K562 (cell line): Measurements from ENCODE around the gene UQCRHL. TPM values are rescaled to one million over a fixed set of nuclear protein-coding genes. Genes with fewer than 3 reads are reported as not detected.

Source experiments
- CHD1 ChIP-seq: fragments of 200-600 bp; sonication (generic); IDR thresholded peaks from one replicate; pipeline ENCODE4 v1.6.1; 2012; ENCODE audit warnings: mild to moderate bottlenecking, moderate library complexity, low read length, inconsistent platforms
- ELF1 ChIP-seq: fragments of 200-800 bp; sonication (Bioruptor generic); IDR thresholded peaks from 2 replicates; pipeline ENCODE4 v1.6.1; 2016; ENCODE audit warnings: missing genetic modification characterization, missing compliant biosample characterization
- FOXJ3 ChIP-seq: sonication (generic); formaldehyde crosslinking; IDR thresholded peaks from 2 replicates; pipeline ENCODE4 v1.4.0; 2020; ENCODE audit warnings: mild to moderate bottlenecking, missing genetic modification reagents
- HMGXB4 ChIP-seq: sonication (generic); formaldehyde crosslinking; IDR thresholded peaks from 2 replicates; pipeline ENCODE4 v1.8.1; 2023; ENCODE audit warnings: mild to moderate bottlenecking, missing genetic modification reagents
- HOMEZ ChIP-seq: fragments of 250-450 bp; sonication (Bioruptor Pico); IDR thresholded peaks from 2 replicates; pipeline ENCODE4 v1.4.0; 2020; ENCODE audit warnings: mild to moderate bottlenecking, moderate library complexity
- ILF3 ChIP-seq: fragments of 450-650 bp; IDR thresholded peaks from 2 replicates; pipeline ENCODE4 v1.6.1; 2018; ENCODE audit warnings: antibody characterized with exemption, mild to moderate bottlenecking, moderate library complexity, borderline replicate concordance
- LEF1 ChIP-seq: fragments of 450-650 bp; IDR thresholded peaks from 2 replicates; pipeline ENCODE4 v1.6.1; 2016; ENCODE audit warnings: mild to moderate bottlenecking
- NFXL1 ChIP-seq: fragments of 450-650 bp; formaldehyde crosslinking; IDR thresholded peaks from 2 replicates; pipeline ENCODE4 v1.4.0; 2021; ENCODE audit warnings: mild to moderate bottlenecking
- PML ChIP-seq: IDR thresholded peaks from 2 replicates; pipeline ENCODE4 v1.6.1; 2012; ENCODE audit warnings: low read length, inconsistent platforms
- POLR2B ChIP-seq: fragments of 450-650 bp; IDR thresholded peaks from 2 replicates; pipeline ENCODE4 v1.6.1; 2018; ENCODE audit warnings: low read depth; ENCODE audit not compliant: partially characterized antibody
- POLR3A ChIP-seq: IDR thresholded peaks from 2 replicates; pipeline ENCODE4 v1.6.1; 2011; ENCODE audit warnings: borderline replicate concordance, mild to moderate bottlenecking, moderate library complexity; ENCODE audit not compliant: insufficient read length, insufficient read depth; ENCODE audit errors: extremely low read depth
- POU5F1 ChIP-seq: fragments of 150-350 bp; IDR thresholded peaks from 2 replicates; pipeline ENCODE4 v1.6.1; 2014; ENCODE audit warnings: borderline replicate concordance, low read length, low read depth, mild to moderate bottlenecking; ENCODE audit not compliant: partially characterized antibody
- RB1 ChIP-seq: fragments of 450-650 bp; IDR thresholded peaks from 2 replicates; pipeline ENCODE4 v1.6.1; 2017; ENCODE audit warnings: low read depth, mild to moderate bottlenecking
- RBM25 ChIP-seq: fragments of 200-400 bp; formaldehyde crosslinking; IDR thresholded peaks from 2 replicates; pipeline ENCODE4 v1.6.1; 2018; ENCODE audit warnings: low read length, low read depth, moderate library complexity; ENCODE audit not compliant: severe bottlenecking
- SAFB ChIP-seq: fragments of 200-400 bp; formaldehyde crosslinking; IDR thresholded peaks from 2 replicates; pipeline ENCODE4 v1.6.1; 2017; ENCODE audit warnings: low read depth, low read length, borderline replicate concordance
- TAL1 ChIP-seq: fragments of 450-650 bp; IDR thresholded peaks from 2 replicates; pipeline ENCODE4 v1.6.1; 2016; ENCODE audit warnings: mild to moderate bottlenecking
- THAP7 ChIP-seq: fragments of 250-450 bp; sonication (Bioruptor Pico); IDR thresholded peaks from 2 replicates; pipeline ENCODE4 v1.5.0; 2021
- TRIM24 ChIP-seq, 2 experiments: fragments of 450-650 bp; IDR thresholded peaks; 2 replicates each; pipeline ENCODE4 v1.6.1; 2016
- ZBTB49 ChIP-seq: sonication (generic); formaldehyde crosslinking; IDR thresholded peaks from 2 replicates; pipeline ENCODE4 v1.8.0; 2022; ENCODE audit warnings: missing genetic modification reagents, mild to moderate bottlenecking, borderline replicate concordance
- ZC3H11A ChIP-seq: IDR thresholded peaks from 2 replicates; pipeline ENCODE4 v1.6.1; 2012; ENCODE audit warnings: low read depth, low read length, improper control_type of control experiment
- ZNF24 ChIP-seq: fragments of 450-650 bp; IDR thresholded peaks from 2 replicates; pipeline ENCODE4 v1.6.1; 2016
- ZNF263 ChIP-seq: sonication (generic); formaldehyde crosslinking; IDR thresholded peaks from 2 replicates; pipeline ENCODE4 v1.8.0; 2022; ENCODE audit warnings: mild to moderate bottlenecking, missing genetic modification reagents, borderline replicate concordance
- ZNF324 ChIP-seq: fragments of 250-450 bp; sonication (Bioruptor Pico); IDR thresholded peaks from 2 replicates; pipeline ENCODE4 v1.4.0; 2020; ENCODE audit warnings: mild to moderate bottlenecking
- ZNF644 ChIP-seq: fragments of 200-800 bp; sonication (Bioruptor generic); IDR thresholded peaks from 2 replicates; pipeline ENCODE4 v1.6.1; 2016; ENCODE audit warnings: low read depth, missing genetic modification characterization, missing compliant biosample characterization
- polyA plus RNA-seq, 8 experiments: library from polyadenylated mRNA; depleted of rRNA in 4 of 8; stranded (reverse) in 5 of 8; unstranded in 3 of 8; fragments of >200 nt; fragmentation: Nextera tagmentation in 2 of 8; fragmentation: Illumina TruSeq in 1 of 8; extraction: Ambion mirVana in 2 of 8; extraction: Trizol in 1 of 8; gene quantifications; 2 replicates each; pipeline versions ENCODE4 v1.2.1 to v1.2.3, GENCODE V29; 2011 to 2014; ENCODE audit warnings: inconsistent platforms in 1 of 8, missing spikeins in 1 of 8
- total RNA-seq, 7 experiments: library from RNA; depleted of rRNA in 6 of 7; stranded (reverse); fragments of >200 nt in 6 of 7; fragmentation: Illumina TruSeq in 2 of 7; extraction: Trizol in 2 of 7; gene quantifications; 2 replicates each; pipeline versions ENCODE4 v1.2.1 to v1.2.3, GENCODE V29; 2011 to 2021; ENCODE audit warnings: low replicate concordance in 1 of 7

Gene UQCRHL
- total and polyA plus RNA-seq, 9 of the 15 experiments (the other 6 are each of a cell fraction or from before 2014, with no cell fraction given): 5.1 to 41.3 (median 21.8) TPM

GRCh38 chr1:15849775-15850324 lies 42.4 kb upstream of the UQCRHL start (continued):
- TF ChIP-seq HMGXB4 (CRISPR knock-in tag) (no peak), NFXL1 (no peak), FOXJ3 (CRISPR knock-in tag) (no peak), POLR2B (peak; percentile 51), ILF3 (no peak), ZC3H11A (peak; percentile 83; the same call in 1 of the 2 replicates), TAL1 (no peak), PML (0 out of 2 replicates have a peak, but pooled peaks have one; percentile 37), HOMEZ (CRISPR knock-in tag) (no peak), SAFB (no peak), ELF1 (no peak), POU5F1 (no peak), TRIM24 (IDR thresholded peaks at IDR 0.05) (peak in 1 of 2 experiments; percentile 21; a peak in 2 of 4 replicates), ZNF263 (no peak; the same call in 1 of the 2 replicates), ZBTB49 (CRISPR knock-in tag) (no peak), ZNF644 (tag) (0 out of 2 replicates have a peak, but pooled peaks have one; percentile 47), RBM25 (no peak), RB1 (no peak), ZNF24 (0 out of 2 replicates have a peak, but pooled peaks have one; percentile 53), ZNF324 (CRISPR knock-in tag) (no peak), THAP7 (CRISPR knock-in tag) (no peak), POLR3A (no peak), CHD1 (peak; percentile 56), LEF1 (no peak; the same call in 1 of the 2 replicates)
